ENCODE data around the gene ACOXL.

ACOXL gene

DNA sequence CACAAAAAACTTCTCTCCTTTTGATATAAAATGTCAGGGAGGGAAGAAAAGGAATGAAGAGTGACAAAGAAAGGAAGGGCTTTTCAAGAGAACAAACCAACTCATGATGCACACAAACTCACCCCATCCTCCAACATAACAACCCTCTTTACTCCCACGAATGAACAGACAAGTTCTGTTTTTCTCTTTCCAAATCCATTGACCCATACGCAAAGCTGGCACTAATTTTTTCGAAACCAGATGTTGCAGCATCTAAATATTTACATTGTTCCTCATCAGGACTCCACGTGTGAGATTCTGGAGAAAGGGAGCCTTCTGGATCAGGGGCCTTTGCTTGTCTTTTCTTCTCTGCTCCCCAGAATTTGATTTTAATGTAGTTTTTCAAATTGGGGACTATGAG lies 245.0 kb downstream of the ACOXL start:
- no peak for DNase-seq (ENCODE audit: low spot score)

GRCh38 chr2:110978148-110978547 lies 245.8 kb downstream of the ACOXL start:
- no peak for DNase-seq (ENCODE audit: low spot score)

- DNase-seq (ENCODE audit: low spot score), result no peak
These were observed 246.5 kb downstream of the ACOXL start for GRCh38 chr2:110978756-110979470.

- DNase-seq (ENCODE audit: low spot score), result no peak
These were observed 247.3 kb downstream of the ACOXL start for GRCh38 chr2:110979471-110980338.

DNA sequence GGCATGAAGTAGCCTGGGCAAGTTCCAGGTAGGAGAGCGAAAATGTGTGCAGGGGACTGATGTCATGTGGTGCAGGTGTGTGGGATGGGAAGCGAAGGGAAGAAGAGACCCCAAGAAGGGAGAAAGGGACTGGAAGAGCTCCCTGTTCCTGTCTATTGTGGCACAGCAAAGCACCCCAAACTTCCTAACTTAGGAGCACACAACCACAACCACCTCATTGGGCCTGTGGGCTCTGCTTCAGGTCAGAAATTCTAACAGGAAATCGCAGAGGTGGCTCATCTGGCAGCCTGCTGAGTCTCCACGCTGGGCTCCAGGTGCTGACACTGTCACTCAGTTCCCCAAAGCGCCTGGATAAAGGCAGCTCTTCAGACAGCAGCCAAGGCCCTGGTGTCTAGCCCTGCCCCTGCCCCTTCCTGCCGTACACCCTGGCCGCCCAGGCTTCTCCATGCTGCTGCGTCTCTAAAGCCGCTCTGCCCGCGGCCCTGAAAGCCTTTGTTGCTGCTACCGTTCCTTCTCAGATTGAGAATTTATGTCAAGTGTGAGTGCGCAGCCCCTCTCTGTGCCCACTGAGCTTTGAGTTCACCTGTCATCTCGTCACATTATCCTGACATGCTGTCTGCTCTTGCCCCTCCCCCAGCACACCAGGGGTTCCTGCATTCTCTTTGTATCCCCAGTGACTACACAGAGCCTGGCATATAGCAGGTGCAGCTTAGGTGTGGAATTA lies 248.1 kb downstream of the ACOXL start:
- no peak for DNase-seq (ENCODE audit: low spot score)

DNA sequence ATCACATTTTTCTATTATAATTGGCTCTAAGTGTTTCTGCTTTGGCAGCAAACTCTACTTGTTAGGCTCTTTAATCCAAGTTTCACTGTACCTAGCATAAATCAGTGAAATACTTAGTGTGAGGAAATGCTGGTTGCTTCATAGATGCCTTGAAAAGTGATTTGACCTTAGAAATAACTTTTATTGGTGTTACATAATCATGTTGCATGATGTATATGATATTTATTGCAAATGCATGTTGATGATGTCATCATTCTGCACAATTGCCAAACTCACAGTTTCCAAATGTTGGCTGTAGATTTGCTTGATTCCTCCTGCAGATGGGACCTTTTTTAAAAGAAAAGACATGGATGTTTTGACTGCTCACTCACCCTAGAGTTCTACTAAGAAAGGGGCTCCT lies 250.8 kb downstream of the ACOXL start:
- DNase-seq (ENCODE audit: low spot score), result no peak

- no peak for DNase-seq (ENCODE audit: low spot score)
These were observed 252.5 kb downstream of the ACOXL start for GRCh38 chr2:110984694-110985490.

GRCh38 chr2:110990440-110990839 lies 258.1 kb downstream of the ACOXL start:
- no peak for DNase-seq (ENCODE audit: low spot score)

DNA sequence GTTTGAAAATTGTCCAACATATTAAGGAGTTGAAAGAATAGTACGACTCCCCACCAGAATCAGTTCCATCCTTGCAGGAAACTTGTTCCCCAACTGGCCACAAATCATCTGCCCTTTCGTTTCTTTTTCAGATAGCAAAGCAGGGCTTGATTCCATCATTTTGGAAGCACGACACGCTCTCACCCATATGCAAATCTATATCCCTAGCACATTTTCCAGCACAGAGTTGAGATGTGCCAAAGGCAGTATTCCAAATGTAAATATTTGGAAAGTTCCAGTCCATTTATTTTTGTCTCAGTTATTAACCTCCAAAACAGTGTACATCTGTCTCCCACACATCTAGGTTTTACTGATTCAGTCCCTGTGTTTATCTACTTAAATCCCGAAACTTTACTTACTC lies 259.5 kb downstream of the ACOXL start:
- no peak for DNase-seq (ENCODE audit: low spot score)

DNA sequence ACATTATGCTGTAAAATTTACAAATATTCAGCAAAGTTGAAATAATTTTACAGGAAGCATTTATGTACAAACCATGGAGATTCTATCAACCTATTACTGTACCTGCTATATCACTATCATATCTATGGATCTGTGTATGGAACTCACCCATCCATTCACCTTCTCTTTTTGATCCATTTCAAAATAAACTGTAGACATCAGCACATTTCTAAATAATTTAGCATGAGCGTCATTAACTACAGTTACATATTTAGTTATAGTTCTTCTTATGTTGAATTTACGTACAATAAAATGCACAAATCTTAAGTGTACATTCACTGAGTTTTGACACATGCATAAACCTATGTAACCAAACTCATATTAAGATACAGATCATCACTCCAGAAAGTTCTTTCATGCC lies 260.5 kb downstream of the ACOXL start:
- no peak for DNase-seq (ENCODE audit: low spot score)

DNA sequence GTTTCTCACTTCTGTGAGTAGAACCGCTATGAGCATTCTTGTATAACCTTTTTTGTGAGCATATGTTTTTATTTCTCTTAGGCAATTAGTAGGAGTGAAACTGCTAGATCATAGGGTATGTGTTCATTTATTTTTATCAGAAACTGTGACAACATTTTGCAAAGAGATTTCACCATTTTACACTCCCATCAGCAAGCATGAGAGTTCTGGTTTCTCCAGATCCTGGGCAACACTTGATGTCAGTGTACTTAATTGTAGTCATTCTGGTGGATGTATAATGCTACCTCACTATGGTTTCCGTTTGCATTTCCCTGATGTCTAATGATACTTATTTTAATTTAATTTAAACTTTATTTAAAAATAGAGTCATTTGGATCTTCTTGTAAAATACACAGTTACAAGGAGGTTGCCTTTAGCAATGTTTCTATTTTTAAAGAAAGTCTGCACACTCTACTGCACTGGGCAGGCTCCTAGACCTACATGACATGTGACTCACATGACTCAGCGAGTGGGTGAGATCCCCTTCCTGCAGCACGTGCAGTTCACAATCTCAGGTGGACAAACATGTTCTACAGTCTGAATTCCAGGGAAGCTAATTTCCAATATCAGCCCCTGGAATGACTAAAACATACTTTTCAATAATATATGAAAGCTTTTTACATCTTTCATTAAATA lies 261.3 kb downstream of the ACOXL start:
- no peak for DNase-seq (ENCODE audit: low spot score)

GRCh38 chr2:110994250-110994961 lies 262.0 kb downstream of the ACOXL start:
- no peak for DNase-seq (ENCODE audit: low spot score)

DNA sequence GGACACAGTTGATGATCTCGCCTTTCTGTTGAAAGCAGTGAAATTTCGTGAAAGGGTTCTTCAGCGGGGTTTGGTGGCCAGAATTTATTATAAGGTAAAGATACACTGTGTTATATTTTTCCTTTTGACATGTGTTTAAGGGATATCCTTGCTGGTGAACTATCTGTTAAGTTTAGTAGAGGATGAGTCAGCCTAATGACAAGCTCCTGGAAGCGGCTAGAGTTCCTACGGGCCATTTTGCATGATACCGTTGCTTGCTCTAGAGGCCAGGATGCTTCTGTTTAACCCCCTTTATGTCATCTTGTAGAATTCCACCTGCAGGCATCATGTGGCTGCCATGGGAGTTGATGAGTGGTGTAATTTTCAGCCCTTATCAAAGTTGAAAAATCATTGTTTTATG lies 263.5 kb downstream of the ACOXL start:
- no peak for DNase-seq (ENCODE audit: low spot score)

DNA sequence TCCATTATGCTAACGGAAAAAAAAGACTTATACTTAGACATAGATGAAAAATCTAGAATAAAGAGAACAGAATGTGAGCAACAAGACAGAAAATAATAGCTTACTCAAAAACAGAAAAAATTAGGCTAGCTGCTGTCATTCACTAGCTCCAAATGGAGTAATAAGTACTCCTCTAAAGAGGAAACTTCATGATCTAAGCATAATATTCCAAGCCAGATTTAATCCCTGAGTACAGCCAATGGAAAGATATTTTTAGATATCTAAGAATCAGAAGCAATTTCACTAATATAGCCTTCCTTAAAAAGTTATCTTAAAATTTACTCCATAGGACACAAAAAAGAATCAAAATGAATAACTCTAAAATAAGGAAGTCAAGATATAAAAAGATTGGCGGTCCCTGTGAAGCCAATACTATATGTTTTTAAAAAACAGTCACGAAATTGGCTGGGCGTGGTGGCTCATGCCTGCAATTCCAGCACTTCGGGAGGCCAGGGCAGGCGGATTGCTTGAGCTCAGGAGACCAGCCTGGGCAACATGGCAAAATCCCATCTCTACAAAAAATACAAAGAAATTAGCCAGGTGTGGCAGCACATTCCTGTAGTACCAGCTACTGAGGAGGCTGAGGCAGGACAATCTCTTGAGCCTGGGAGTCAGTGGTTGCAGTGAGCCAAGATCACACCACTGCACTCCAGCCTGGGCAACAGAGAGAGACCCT lies 265.1 kb downstream of the ACOXL start:
- DNase-seq (ENCODE audit: low spot score), result no peak

DNA sequence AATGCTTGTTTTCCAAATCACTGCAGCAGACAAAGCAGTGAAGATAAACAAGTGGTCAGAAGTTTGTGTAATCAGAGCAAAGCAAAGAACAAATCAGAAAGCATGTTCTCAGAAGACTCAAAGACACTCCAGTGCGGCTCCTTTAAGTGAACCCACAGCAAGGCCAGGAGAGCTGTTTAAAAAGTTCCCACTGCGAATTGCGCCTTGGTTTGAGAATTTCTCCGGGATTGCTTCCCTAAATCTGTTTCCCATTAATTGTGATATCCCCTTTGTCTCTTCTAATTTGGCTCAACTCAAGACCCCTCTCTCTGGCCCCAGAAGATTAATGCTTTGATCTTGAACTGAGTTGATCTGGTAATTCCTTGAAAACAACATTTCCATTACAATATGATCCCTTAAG lies 265.9 kb downstream of the ACOXL start:
- DNase-seq (ENCODE audit: low spot score), result no peak

GRCh38 chr2:110999626-111000025 lies 267.3 kb downstream of the ACOXL start:
- no peak for DNase-seq (ENCODE audit: low spot score)

DNA sequence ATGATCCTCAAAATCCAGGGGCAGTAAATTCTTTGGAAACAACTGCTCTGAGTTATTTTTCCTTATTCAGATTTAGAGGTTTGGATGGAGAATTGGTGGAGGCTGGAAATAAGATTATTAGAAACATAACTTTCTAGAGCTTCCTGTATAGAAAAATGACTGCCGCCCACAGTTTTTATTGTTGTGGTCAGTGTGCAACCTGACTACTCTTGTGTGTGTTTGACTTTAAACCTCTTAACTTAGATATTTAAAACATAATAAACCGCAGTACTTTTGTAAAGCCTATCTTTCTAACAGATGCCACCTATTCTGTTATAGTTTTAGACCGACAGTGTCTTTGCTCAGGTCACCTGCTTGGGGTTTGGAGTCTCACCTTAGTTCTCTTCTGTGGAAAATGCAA lies 272.9 kb downstream of the ACOXL start:
- DNase-seq (ENCODE audit: low spot score), result no peak

DNA sequence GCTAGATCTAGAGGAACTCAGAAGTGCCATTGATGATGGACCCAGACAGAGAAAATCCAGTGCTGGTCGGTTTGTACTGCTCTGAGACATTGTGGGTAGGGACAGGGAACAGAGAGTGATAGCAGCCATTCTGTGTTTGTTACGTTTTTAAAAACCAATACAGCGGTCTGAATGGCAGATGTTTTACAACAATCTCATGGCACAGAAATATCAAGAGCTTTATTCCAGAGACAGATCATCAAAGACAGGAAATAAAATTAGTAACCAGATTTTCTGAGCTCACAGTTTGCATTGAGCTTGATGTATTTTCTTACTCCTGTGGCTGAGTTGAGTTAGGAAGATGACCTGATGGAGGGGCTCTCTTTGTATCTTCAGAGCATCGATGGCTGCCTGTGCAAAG lies 273.4 kb downstream of the ACOXL start:
- no peak for DNase-seq (ENCODE audit: low spot score)

DNA sequence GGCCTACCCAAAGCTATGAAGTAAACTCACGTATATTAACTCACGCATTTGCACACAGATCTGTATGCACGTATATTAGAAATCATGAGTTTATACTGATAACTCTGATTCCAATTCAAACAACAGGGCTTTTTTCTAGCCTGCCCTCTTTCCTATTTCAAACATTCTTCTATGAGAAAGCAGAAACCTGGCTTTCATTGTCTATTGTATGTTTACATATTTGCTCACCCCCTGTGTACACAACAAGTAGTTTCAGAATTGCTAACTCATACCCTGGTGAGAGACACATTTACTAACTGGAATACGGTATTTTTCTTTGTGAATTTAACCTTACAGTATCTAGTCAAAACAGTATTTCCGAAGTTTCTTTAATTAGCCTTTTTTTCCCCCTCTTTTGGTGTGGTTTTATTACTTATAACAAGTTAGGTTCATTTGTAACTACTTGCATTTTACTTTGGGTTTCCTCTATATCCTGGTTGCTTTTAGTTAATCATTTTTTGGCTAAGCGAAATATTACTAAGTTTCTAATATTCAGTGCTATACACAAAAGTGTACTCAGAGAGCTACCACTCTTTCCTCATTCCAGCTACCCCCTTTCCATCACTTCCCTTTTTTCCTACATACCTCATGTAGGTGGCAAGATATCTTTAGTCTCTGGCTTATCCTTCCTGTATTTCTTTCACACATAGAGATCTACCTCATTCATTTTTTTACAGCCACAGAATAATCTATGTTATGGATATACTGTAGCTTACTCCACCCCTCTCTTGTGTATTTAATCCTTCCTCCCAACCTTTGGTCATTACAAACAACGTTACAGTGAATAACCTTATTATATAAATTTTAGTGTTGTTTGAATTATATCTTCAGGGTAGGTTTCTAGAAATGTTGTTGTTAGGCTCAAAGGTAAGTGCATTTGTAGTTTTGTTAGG lies 275.6 kb downstream of the ACOXL start:
- DNase-seq (ENCODE audit: low spot score), result no peak
